ENCODE data around the gene MTARC1.

The MTARC1 gene

GRCh38 chr1:220785166-220786056, 1.3 kb upstream of the MTARC1 start:
- peak overlapping the region in 1 of 2 donors; percentile 77 for H3K4me3 ChIP-seq (ENCODE audit: low read length in 2 of 2)
- peak overlapping the region in 1 of 2 donors; percentile 36 for H3K9ac ChIP-seq (ENCODE audit: low read depth in 1 of 2, low read length in 2 of 2)
- peaks cover 8 to 18% of the 10 kb centered on the region in 2 donors for H3K4me1 ChIP-seq (ENCODE audit: control insufficient read depth in 2 of 2, insufficient read depth in 2 of 2, low read length in 2 of 2)
- H3K9me3 ChIP-seq (ENCODE audit: control insufficient read depth in 2 of 2, low read length in 2 of 2) = no peaks in the 10 kb centered on the region
- H3K27me3 ChIP-seq (ENCODE audit: control insufficient read depth in 2 of 2, insufficient read depth in 2 of 2, low read length in 2 of 2) = no peaks in the 10 kb centered on the region
- H3K36me3 ChIP-seq (ENCODE audit: control insufficient read depth in 2 of 2, insufficient read depth in 2 of 2, low read length in 2 of 2) = peaks cover 4 to 9% of the 10 kb centered on the region in 2 donors
- H3K27ac ChIP-seq (ENCODE audit: low read depth in 2 of 2, low read length in 2 of 2) = no peak overlapping the region

- Histone ChIP-seq H3K4me3 (ENCODE audit: low read length in 2 of 2) (peak overlapping the region; percentile 69 to 77), H3K9ac (ENCODE audit: low read depth in 1 of 2, low read length in 2 of 2) (no peak overlapping the region), H3K36me3 (ENCODE audit: control insufficient read depth in 2 of 2, insufficient read depth in 2 of 2, low read length in 2 of 2) (peaks cover 4 to 9% of the 10 kb centered on the region in 2 donors), H3K4me1 (ENCODE audit: control insufficient read depth in 2 of 2, insufficient read depth in 2 of 2, low read length in 2 of 2) (peaks cover 10 to 23% of the 10 kb centered on the region in 2 donors), H3K27ac (ENCODE audit: low read depth in 2 of 2, low read length in 2 of 2) (peak overlapping the region; percentile 76 to 83), H3K9me3 (ENCODE audit: control insufficient read depth in 2 of 2, low read length in 2 of 2) (no peaks in the 10 kb centered on the region), H3K27me3 (ENCODE audit: control insufficient read depth in 2 of 2, insufficient read depth in 2 of 2, low read length in 2 of 2) (no peaks in the 10 kb centered on the region)
Measured at GRCh38 chr1:220786057-220786336, 716 bp upstream of the MTARC1 start.

- Histone ChIP-seq H3K4me3 (ENCODE audit: low read length in 2 of 2) (peak overlapping the region; percentile 69 to 77), H3K27me3 (ENCODE audit: control insufficient read depth in 2 of 2, insufficient read depth in 2 of 2, low read length in 2 of 2) (no peaks in the 10 kb centered on the region), H3K36me3 (ENCODE audit: control insufficient read depth in 2 of 2, insufficient read depth in 2 of 2, low read length in 2 of 2) (peaks cover 0 to 6% of the 10 kb centered on the region in 2 donors), H3K27ac (ENCODE audit: low read depth in 2 of 2, low read length in 2 of 2) (peak overlapping the region; percentile 76 to 83), H3K9me3 (ENCODE audit: control insufficient read depth in 2 of 2, low read length in 2 of 2) (no peaks in the 10 kb centered on the region), H3K4me1 (ENCODE audit: control insufficient read depth in 2 of 2, insufficient read depth in 2 of 2, low read length in 2 of 2) (peaks cover 15 to 23% of the 10 kb centered on the region in 2 donors), H3K9ac (ENCODE audit: low read depth in 1 of 2, low read length in 2 of 2) (peak overlapping the region; percentile 56 to 80)
Measured at GRCh38 chr1:220787069-220787619, 431 bp downstream of the MTARC1 start.

- no peaks in the 10 kb centered on the region for H3K9me3 ChIP-seq (ENCODE audit: control insufficient read depth in 2 of 2, low read length in 2 of 2)
- H3K27me3 ChIP-seq (ENCODE audit: control insufficient read depth in 2 of 2, insufficient read depth in 2 of 2, low read length in 2 of 2) = no peaks in the 10 kb centered on the region
- no peak overlapping the region for H3K9ac ChIP-seq (ENCODE audit: low read depth in 1 of 2, low read length in 2 of 2)
- H3K36me3 ChIP-seq (ENCODE audit: control insufficient read depth in 2 of 2, insufficient read depth in 2 of 2, low read length in 2 of 2) = no peaks in the 10 kb centered on the region
- H3K4me3 ChIP-seq (ENCODE audit: low read length in 2 of 2) = no peak overlapping the region
- H3K4me1 ChIP-seq (ENCODE audit: control insufficient read depth in 2 of 2, insufficient read depth in 2 of 2, low read length in 2 of 2) = peaks cover 15 to 23% of the 10 kb centered on the region in 2 donors
- H3K27ac ChIP-seq (ENCODE audit: low read depth in 2 of 2, low read length in 2 of 2) = no peak overlapping the region
Measured at GRCh38 chr1:220788900-220789299, 2.2 kb downstream of the MTARC1 start.

- H3K27me3 ChIP-seq (ENCODE audit: control insufficient read depth in 2 of 2, insufficient read depth in 2 of 2, low read length in 2 of 2) = no peaks in the 10 kb centered on the region
- H3K27ac ChIP-seq (ENCODE audit: low read depth in 2 of 2, low read length in 2 of 2) = no peak overlapping the region
- H3K36me3 ChIP-seq (ENCODE audit: control insufficient read depth in 2 of 2, insufficient read depth in 2 of 2, low read length in 2 of 2) = no peaks in the 10 kb centered on the region
- H3K9ac ChIP-seq (ENCODE audit: low read depth in 1 of 2, low read length in 2 of 2) = no peak overlapping the region
- no peaks in the 10 kb centered on the region for H3K9me3 ChIP-seq (ENCODE audit: control insufficient read depth in 2 of 2, low read length in 2 of 2)
- no peak overlapping the region for H3K4me3 ChIP-seq (ENCODE audit: low read length in 2 of 2)
- H3K4me1 ChIP-seq (ENCODE audit: control insufficient read depth in 2 of 2, insufficient read depth in 2 of 2, low read length in 2 of 2) = peaks cover 15 to 23% of the 10 kb centered on the region in 2 donors
Measured at GRCh38 chr1:220789532-220790147, 2.9 kb downstream of the MTARC1 start.

- Histone ChIP-seq H3K27me3 (ENCODE audit: control insufficient read depth in 2 of 2, insufficient read depth in 2 of 2, low read length in 2 of 2) (no peaks in the 10 kb centered on the region), H3K9me3 (ENCODE audit: control insufficient read depth in 2 of 2, low read length in 2 of 2) (no peaks in the 10 kb centered on the region), H3K9ac (ENCODE audit: low read depth in 1 of 2, low read length in 2 of 2) (no peak overlapping the region), H3K4me1 (ENCODE audit: control insufficient read depth in 2 of 2, insufficient read depth in 2 of 2, low read length in 2 of 2) (peaks cover 10 to 16% of the 10 kb centered on the region in 2 donors), H3K4me3 (ENCODE audit: low read length in 2 of 2) (no peak overlapping the region), H3K27ac (ENCODE audit: low read depth in 2 of 2, low read length in 2 of 2) (peak overlapping the region; percentile 32 to 38), H3K36me3 (ENCODE audit: control insufficient read depth in 2 of 2, insufficient read depth in 2 of 2, low read length in 2 of 2) (no peaks in the 10 kb centered on the region)
Measured at GRCh38 chr1:220791285-220791684, 4.6 kb downstream of the MTARC1 start.

GRCh38 chr1:220791956-220792355, 5.2 kb downstream of the MTARC1 start:
- Histone ChIP-seq H3K9me3 (ENCODE audit: control insufficient read depth in 2 of 2, low read length in 2 of 2) (no peaks in the 10 kb centered on the region), H3K36me3 (ENCODE audit: control insufficient read depth in 2 of 2, insufficient read depth in 2 of 2, low read length in 2 of 2) (peaks cover 0 to 2% of the 10 kb centered on the region in 2 donors), H3K27ac (ENCODE audit: low read depth in 2 of 2, low read length in 2 of 2) (no peak overlapping the region), H3K4me1 (ENCODE audit: control insufficient read depth in 2 of 2, insufficient read depth in 2 of 2, low read length in 2 of 2) (peaks cover 8 to 17% of the 10 kb centered on the region in 2 donors), H3K9ac (ENCODE audit: low read depth in 1 of 2, low read length in 2 of 2) (no peak overlapping the region), H3K27me3 (ENCODE audit: control insufficient read depth in 2 of 2, insufficient read depth in 2 of 2, low read length in 2 of 2) (no peaks in the 10 kb centered on the region), H3K4me3 (ENCODE audit: low read length in 2 of 2) (no peak overlapping the region)

GRCh38 chr1:220796530-220796929, 9.8 kb downstream of the MTARC1 start:
- H3K27ac ChIP-seq (ENCODE audit: low read depth in 2 of 2, low read length in 2 of 2) = no peak overlapping the region
- H3K4me1 ChIP-seq (ENCODE audit: control insufficient read depth in 2 of 2, insufficient read depth in 2 of 2, low read length in 2 of 2) = peaks cover 0 to 8% of the 10 kb centered on the region in 2 donors
- no peak overlapping the region for H3K4me3 ChIP-seq (ENCODE audit: low read length in 2 of 2)
- H3K9me3 ChIP-seq (ENCODE audit: control insufficient read depth in 2 of 2, low read length in 2 of 2) = no peaks in the 10 kb centered on the region
- no peak overlapping the region for H3K9ac ChIP-seq (ENCODE audit: low read depth in 1 of 2, low read length in 2 of 2)
- no peaks in the 10 kb centered on the region for H3K27me3 ChIP-seq (ENCODE audit: control insufficient read depth in 2 of 2, insufficient read depth in 2 of 2, low read length in 2 of 2)
- peaks cover 0 to 13% of the 10 kb centered on the region in 2 donors for H3K36me3 ChIP-seq (ENCODE audit: control insufficient read depth in 2 of 2, insufficient read depth in 2 of 2, low read length in 2 of 2)

GRCh38 chr1:220797044-220797443, 10.3 kb downstream of the MTARC1 start:
- Histone ChIP-seq H3K9ac (ENCODE audit: low read depth in 1 of 2, low read length in 2 of 2) (no peak overlapping the region), H3K27ac (ENCODE audit: low read depth in 2 of 2, low read length in 2 of 2) (peak overlapping the region in 1 of 2 donors; percentile 16), H3K9me3 (ENCODE audit: control insufficient read depth in 2 of 2, low read length in 2 of 2) (no peaks in the 10 kb centered on the region), H3K36me3 (ENCODE audit: control insufficient read depth in 2 of 2, insufficient read depth in 2 of 2, low read length in 2 of 2) (peaks cover 0 to 16% of the 10 kb centered on the region in 2 donors), H3K27me3 (ENCODE audit: control insufficient read depth in 2 of 2, insufficient read depth in 2 of 2, low read length in 2 of 2) (no peaks in the 10 kb centered on the region), H3K4me1 (ENCODE audit: control insufficient read depth in 2 of 2, insufficient read depth in 2 of 2, low read length in 2 of 2) (peaks cover 0 to 8% of the 10 kb centered on the region in 2 donors), H3K4me3 (ENCODE audit: low read length in 2 of 2) (no peak overlapping the region)

GRCh38 chr1:220797553-220797952, 10.8 kb downstream of the MTARC1 start:
- Histone ChIP-seq H3K27me3 (ENCODE audit: control insufficient read depth in 2 of 2, insufficient read depth in 2 of 2, low read length in 2 of 2) (no peaks in the 10 kb centered on the region), H3K4me1 (ENCODE audit: control insufficient read depth in 2 of 2, insufficient read depth in 2 of 2, low read length in 2 of 2) (peaks cover 0 to 8% of the 10 kb centered on the region in 2 donors), H3K36me3 (ENCODE audit: control insufficient read depth in 2 of 2, insufficient read depth in 2 of 2, low read length in 2 of 2) (peaks cover 0 to 16% of the 10 kb centered on the region in 2 donors), H3K27ac (ENCODE audit: low read depth in 2 of 2, low read length in 2 of 2) (peak overlapping the region in 1 of 2 donors; percentile 16), H3K9ac (ENCODE audit: low read depth in 1 of 2, low read length in 2 of 2) (no peak overlapping the region), H3K4me3 (ENCODE audit: low read length in 2 of 2) (no peak overlapping the region), H3K9me3 (ENCODE audit: control insufficient read depth in 2 of 2, low read length in 2 of 2) (no peaks in the 10 kb centered on the region)
